ENCODE results near the gene SLC23A3. TPM values are rescaled to one million over a fixed set of nuclear protein-coding genes. Genes with fewer than 3 reads are reported as not detected.

The SLC23A3 gene
- total and polyA plus RNA-seq, 9 of the 15 experiments (the other 6 are each of a cell fraction or from before 2014, with no cell fraction given): 0.06 to 0.64 (median 0.16) TPM

DNA sequence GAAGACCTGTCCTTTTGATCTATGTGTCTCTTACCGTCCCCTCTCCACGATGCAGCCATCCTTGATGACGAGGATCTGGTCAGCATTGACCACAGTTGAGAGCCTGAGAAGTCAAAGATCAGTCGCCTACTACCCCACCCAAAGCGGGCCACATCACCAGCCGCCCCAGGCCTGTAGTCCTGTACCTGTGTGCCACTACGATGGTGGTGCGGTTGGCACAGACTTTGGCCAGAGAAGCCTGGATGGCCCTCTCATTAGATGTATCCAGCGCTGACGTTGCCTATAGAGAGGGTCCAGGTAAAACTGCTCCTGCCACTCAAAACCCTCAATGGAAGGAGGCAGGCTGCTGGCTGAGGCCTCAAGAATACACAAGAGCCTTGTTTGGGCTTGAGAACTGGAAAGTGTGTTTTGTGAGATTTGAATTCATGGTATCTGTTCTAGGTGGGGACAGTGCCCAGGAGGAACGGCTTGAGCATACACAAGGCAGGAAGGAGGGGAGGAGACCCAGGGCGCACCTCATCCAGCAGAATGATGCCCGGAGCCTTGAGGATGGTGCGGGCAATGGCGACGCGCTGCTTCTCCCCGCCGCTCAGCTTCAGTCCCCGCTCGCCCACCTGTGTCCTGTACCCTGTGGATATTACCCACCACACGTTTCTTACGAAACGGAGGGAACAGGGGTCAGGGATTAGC lies 40.5 kb upstream of the SLC23A3 start:
- ChIA-PET POLR2A (no interaction called here), CTCF (ENCODE audit: low intra/inter-chr PET ratio) (interaction anchor here (0.6 kb wide), 1 partner anchor 150 kb away, joined by 3 read pairs; no protein-coding TSS in a partner anchor)
- Histone ChIP-seq H3K9me3 (replicated peaks; ENCODE audit: control insufficient read depth, insufficient read depth, low read depth, low read length) (no peaks in the 10 kb centered on the region), H3K4me3 (no peak overlapping the region), H2AFZ (ENCODE audit: low read depth, low read length) (no peak overlapping the region), H3K4me1 (replicated peaks in 1 of 2; ENCODE audit: control insufficient read depth in 2 of 2, insufficient read depth in 2 of 2, low read length in 2 of 2) (peaks cover 16 to 17% of the 10 kb centered on the region in 2 experiments; a peak in 4 of 5 replicates), H3K27ac (ENCODE audit: extremely low read depth, low read depth, low read length) (no peak overlapping the region), H3K4me2 (ENCODE audit: insufficient read depth, low read length) (no peak overlapping the region), H3K9ac (ENCODE audit: insufficient read depth in 1 of 2, low read depth in 2 of 2, low read length in 2 of 2) (no peak overlapping the region), H3K27me3 (ENCODE audit: control insufficient read depth in 2 of 2, insufficient read depth in 2 of 2, low read length in 2 of 2) (no peaks in the 10 kb centered on the region), H4K20me1 (replicated peaks; ENCODE audit: control insufficient read depth, insufficient read depth, low read length) (peaks cover 11% of the 10 kb centered on the region; the same call in 1 of the 2 replicates), H3K79me2 (ENCODE audit: control insufficient read depth, insufficient read depth, low read length) (no peaks in the 10 kb centered on the region; the same call in 1 of the 3 replicates), H3K9me1 (ENCODE audit: control insufficient read depth, insufficient read depth, low read length) (no peaks in the 10 kb centered on the region), H3K36me3 (ENCODE audit: control insufficient read depth, insufficient read depth, low read length) (peaks cover 74% of the 10 kb centered on the region)
- TF ChIP-seq NCOR1 (IDR thresholded peaks at IDR 0.05) (no peak), CXXC5 (CRISPR knock-in tag; IDR thresholded peaks at IDR 0.05) (no peak), ZNF311 (CRISPR knock-in tag; IDR thresholded peaks at IDR 0.05) (no peak), PTRF (tag; IDR thresholded peaks at IDR 0.05) (no peak), ZNF263 (CRISPR knock-in tag; IDR thresholded peaks at IDR 0.05; ENCODE audit: borderline replicate concordance) (no peak), SAP30 (IDR thresholded peaks at IDR 0.05; ENCODE audit: borderline replicate concordance, insufficient read depth, low read depth, low read length, poor library complexity, severe bottlenecking) (no peak), POLR2G (IDR thresholded peaks at IDR 0.05; ENCODE audit: low read depth, low read length) (peak; percentile 22; the same call in 1 of the 2 replicates), TAF9B (IDR thresholded peaks at IDR 0.05; ENCODE audit: partially characterized antibody) (no peak)
- no peak for ATAC-seq
- DNase-seq (ENCODE audit: extremely low read depth in 1 of 4, low spot score in 3 of 4): no peak
- in situ Hi-C loops (cut with MboI): no loop called here
- intact Hi-C loops (cut with micrococcal nuclease): no loop called here
- no TSS peak for BruUV-seq (replicated peaks)
- no peak for FAIRE-seq
- 95% methylated on average over 20 of the region's 24 CpGs for WGBS (ENCODE audit: insufficient coverage, low coverage, missing lambda C conversion rate)
